DMS153 (cell line): ENCODE measurements around the gene SH3BGR.

Experiments used
- DNase-seq: peaks from one replicate; lab custom pipeline; 2025; lab: John Stamatoyannopoulos, UW

The SH3BGR gene

GRCh38 chr21:39546522-39546921 is 94.8 kb downstream of the SH3BGR start:
- DNase-seq = no peak

- DNase-seq = no peak
Measured at GRCh38 chr21:39552856-39553255, 101.1 kb downstream of the SH3BGR start.

GRCh38 chr21:39553331-39553730 is 101.6 kb downstream of the SH3BGR start:
- no peak for DNase-seq

- DNase-seq = peak; percentile 24
Measured at GRCh38 chr21:39555911-39556590, 104.3 kb downstream of the SH3BGR start.

GRCh38 chr21:39559511-39559910 is 107.7 kb downstream of the SH3BGR start:
- no peak for DNase-seq

GRCh38 chr21:39561140-39561539 is 109.4 kb downstream of the SH3BGR start:
- DNase-seq = no peak

- DNase-seq = peak; percentile 24
Measured at GRCh38 chr21:39562791-39563770, 111.3 kb downstream of the SH3BGR start.

GRCh38 chr21:39564200-39564599 is 112.4 kb downstream of the SH3BGR start:
- DNase-seq = no peak
